ENCODE measurements around the gene ZNF775. TPM values are rescaled to one million over a fixed set of nuclear protein-coding genes. Genes with fewer than 3 reads are reported as not detected.

The ZNF775 gene
- total and polyA plus RNA-seq, 2 donors: 6.6 to 7.6 TPM

DNA sequence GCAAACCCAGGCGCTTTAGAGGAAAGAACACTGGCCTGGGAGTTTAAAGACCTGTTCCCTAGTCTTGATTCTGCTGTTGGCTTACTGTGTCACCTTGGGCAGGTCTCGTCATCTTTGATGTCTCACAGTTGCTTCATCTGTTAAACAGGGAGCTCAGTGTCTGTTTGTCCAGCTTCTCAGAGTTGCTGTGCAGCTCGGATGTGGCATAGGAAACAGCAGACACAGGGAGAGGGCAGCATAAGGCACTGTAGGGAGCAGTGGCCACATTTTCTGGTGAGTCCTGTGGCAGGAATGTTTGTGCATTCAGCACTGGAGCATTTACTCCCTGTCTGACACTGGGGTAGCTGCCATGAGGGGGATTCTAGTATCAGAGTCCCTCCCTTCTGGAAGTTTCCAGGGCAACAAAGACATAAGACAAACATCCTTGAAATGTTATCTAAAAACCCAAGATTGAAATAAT, 8.5 kb upstream of the ZNF775 start:
- H3K4me1 ChIP-seq (ENCODE audit: control insufficient read depth in 2 of 2, insufficient read depth in 2 of 2, low read length in 2 of 2): peaks cover 35 to 73% of the 10 kb centered on the region in 2 donors
- peak overlapping the region; percentile 44 to 68 for H3K27ac ChIP-seq (ENCODE audit: low read depth in 1 of 2, low read length in 1 of 2)
- H3K4me3 ChIP-seq (ENCODE audit: low read length in 2 of 2): peak overlapping the region; percentile 73 to 94
- DNase-seq (ENCODE audit: low read depth in 6 of 9, low spot score in 9 of 9): no peak
- WGBS: 44% methylated on average over 3 of the region's 3 CpGs
- H3K36me3 ChIP-seq (ENCODE audit: control insufficient read depth in 2 of 2, insufficient read depth in 2 of 2, low read length in 1 of 2): peaks cover 19 to 38% of the 10 kb centered on the region in 2 donors
- no peaks in the 10 kb centered on the region for H3K27me3 ChIP-seq (ENCODE audit: control insufficient read depth in 2 of 2, insufficient read depth in 1 of 2, low read length in 1 of 2)
- peaks cover 0 to 11% of the 10 kb centered on the region in 2 donors for H3K9me3 ChIP-seq (ENCODE audit: control insufficient read depth in 2 of 2, insufficient read depth in 1 of 2, low read length in 1 of 2)

DNA sequence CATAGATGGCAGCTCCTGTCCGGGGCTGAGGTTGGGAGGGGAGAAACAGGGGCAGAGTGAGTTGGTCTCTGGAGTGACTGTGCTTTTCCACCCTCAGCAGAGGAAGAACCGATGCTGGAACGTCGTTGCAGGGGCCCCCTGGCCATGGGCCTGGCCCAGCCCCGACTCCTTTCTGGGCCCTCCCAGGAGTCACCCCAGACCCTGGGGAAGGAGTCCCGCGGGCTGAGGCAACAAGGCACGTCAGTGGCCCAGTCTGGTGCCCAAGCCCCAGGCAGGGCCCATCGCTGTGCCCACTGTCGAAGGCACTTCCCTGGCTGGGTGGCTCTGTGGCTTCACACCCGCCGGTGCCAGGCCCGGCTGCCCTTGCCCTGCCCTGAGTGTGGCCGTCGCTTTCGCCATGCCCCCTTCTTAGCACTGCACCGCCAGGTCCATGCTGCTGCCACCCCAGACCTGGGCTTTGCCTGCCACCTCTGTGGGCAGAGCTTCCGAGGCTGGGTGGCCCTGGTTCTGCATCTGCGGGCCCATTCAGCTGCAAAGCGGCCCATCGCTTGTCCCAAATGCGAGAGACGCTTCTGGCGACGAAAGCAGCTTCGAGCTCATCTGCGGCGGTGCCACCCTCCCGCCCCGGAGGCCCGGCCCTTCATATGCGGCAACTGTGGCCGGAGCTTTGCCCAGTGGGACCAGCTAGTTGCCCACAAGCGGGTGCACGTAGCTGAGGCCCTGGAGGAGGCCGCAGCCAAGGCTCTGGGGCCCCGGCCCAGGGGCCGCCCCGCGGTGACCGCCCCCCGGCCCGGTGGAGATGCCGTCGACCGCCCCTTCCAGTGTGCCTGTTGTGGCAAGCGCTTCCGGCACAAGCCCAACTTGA, 7.8 kb upstream of the ZNF775 start:
- no peak overlapping the region for H3K4me3 ChIP-seq (ENCODE audit: low read length in 2 of 2)
- no peak for DNase-seq (ENCODE audit: low read depth in 6 of 9, low spot score in 9 of 9)
- no peak overlapping the region for H3K27ac ChIP-seq (ENCODE audit: low read depth in 1 of 2, low read length in 1 of 2)
- H3K36me3 ChIP-seq (ENCODE audit: control insufficient read depth in 2 of 2, insufficient read depth in 2 of 2, low read length in 1 of 2): peaks cover 19 to 38% of the 10 kb centered on the region in 2 donors
- H3K27me3 ChIP-seq (ENCODE audit: control insufficient read depth in 2 of 2, insufficient read depth in 1 of 2, low read length in 1 of 2): no peaks in the 10 kb centered on the region
- H3K9me3 ChIP-seq (ENCODE audit: control insufficient read depth in 2 of 2, insufficient read depth in 1 of 2, low read length in 1 of 2): peaks cover 0 to 11% of the 10 kb centered on the region in 2 donors
- H3K4me1 ChIP-seq (ENCODE audit: control insufficient read depth in 2 of 2, insufficient read depth in 2 of 2, low read length in 2 of 2): peaks cover 31 to 73% of the 10 kb centered on the region in 2 donors
- WGBS: 95% methylated on average over 48 of the region's 48 CpGs

DNA sequence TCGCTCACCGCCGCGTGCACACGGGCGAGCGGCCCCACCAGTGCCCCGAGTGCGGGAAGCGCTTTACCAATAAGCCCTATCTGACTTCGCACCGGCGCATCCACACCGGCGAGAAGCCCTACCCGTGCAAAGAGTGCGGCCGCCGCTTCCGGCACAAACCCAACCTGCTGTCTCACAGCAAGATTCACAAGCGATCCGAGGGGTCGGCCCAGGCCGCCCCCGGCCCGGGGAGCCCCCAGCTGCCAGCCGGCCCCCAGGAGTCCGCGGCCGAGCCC, 7.2 kb upstream of the ZNF775 start:
- Histone ChIP-seq H3K4me1 (ENCODE audit: control insufficient read depth in 2 of 2, insufficient read depth in 2 of 2, low read length in 2 of 2) (peaks cover 33 to 74% of the 10 kb centered on the region in 2 donors), H3K27me3 (ENCODE audit: control insufficient read depth in 2 of 2, insufficient read depth in 1 of 2, low read length in 1 of 2) (no peaks in the 10 kb centered on the region), H3K27ac (ENCODE audit: low read depth in 1 of 2, low read length in 1 of 2) (no peak overlapping the region), H3K36me3 (ENCODE audit: control insufficient read depth in 2 of 2, insufficient read depth in 2 of 2, low read length in 1 of 2) (peaks cover 19 to 38% of the 10 kb centered on the region in 2 donors), H3K4me3 (ENCODE audit: low read length in 2 of 2) (no peak overlapping the region), H3K9me3 (ENCODE audit: control insufficient read depth in 2 of 2, insufficient read depth in 1 of 2, low read length in 1 of 2) (peaks cover 0 to 11% of the 10 kb centered on the region in 2 donors)
- WGBS: 98% methylated on average over 30 of the region's 30 CpGs
- no peak for DNase-seq (ENCODE audit: low read depth in 6 of 9, low spot score in 9 of 9)

DNA sequence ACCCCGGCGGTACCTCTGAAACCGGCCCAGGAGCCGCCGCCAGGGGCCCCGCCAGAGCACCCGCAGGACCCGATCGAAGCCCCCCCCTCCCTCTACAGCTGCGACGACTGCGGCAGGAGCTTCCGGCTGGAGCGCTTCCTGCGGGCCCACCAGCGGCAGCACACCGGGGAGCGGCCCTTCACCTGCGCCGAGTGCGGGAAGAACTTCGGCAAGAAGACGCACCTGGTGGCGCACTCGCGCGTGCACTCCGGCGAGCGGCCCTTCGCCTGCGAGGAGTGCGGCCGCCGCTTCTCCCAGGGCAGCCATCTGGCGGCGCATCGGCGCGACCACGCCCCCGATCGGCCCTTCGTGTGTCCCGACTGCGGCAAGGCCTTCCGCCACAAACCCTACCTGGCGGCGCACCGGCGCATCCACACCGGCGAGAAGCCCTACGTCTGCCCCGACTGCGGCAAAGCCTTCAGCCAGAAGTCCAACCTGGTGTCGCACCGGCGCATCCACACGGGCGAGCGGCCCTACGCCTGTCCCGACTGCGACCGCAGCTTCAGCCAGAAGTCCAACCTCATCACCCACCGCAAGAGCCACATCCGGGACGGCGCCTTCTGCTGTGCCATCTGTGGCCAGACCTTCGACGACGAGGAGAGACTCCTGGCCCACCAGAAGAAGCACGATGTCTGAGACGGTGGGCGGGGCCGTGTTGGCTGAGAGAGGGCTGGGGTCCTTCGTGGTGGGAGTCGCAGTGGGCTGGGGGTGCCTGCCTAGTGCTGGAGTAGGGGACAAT, 6.7 kb upstream of the ZNF775 start:
- no peaks in the 10 kb centered on the region for H3K27me3 ChIP-seq (ENCODE audit: control insufficient read depth in 2 of 2, insufficient read depth in 1 of 2, low read length in 1 of 2)
- H3K4me1 ChIP-seq (ENCODE audit: control insufficient read depth in 2 of 2, insufficient read depth in 2 of 2, low read length in 2 of 2): peaks cover 38 to 76% of the 10 kb centered on the region in 2 donors
- peak overlapping the region; percentile 31 to 68 for H3K27ac ChIP-seq (ENCODE audit: low read depth in 1 of 2, low read length in 1 of 2)
- peaks cover 0 to 11% of the 10 kb centered on the region in 2 donors for H3K9me3 ChIP-seq (ENCODE audit: control insufficient read depth in 2 of 2, insufficient read depth in 1 of 2, low read length in 1 of 2)
- peaks cover 19 to 38% of the 10 kb centered on the region in 2 donors for H3K36me3 ChIP-seq (ENCODE audit: control insufficient read depth in 2 of 2, insufficient read depth in 2 of 2, low read length in 1 of 2)
- WGBS: 94% methylated on average over 79 of the region's 79 CpGs
- no peak for DNase-seq (ENCODE audit: low read depth in 6 of 9, low spot score in 9 of 9)
- H3K4me3 ChIP-seq (ENCODE audit: low read length in 2 of 2): no peak overlapping the region

DNA sequence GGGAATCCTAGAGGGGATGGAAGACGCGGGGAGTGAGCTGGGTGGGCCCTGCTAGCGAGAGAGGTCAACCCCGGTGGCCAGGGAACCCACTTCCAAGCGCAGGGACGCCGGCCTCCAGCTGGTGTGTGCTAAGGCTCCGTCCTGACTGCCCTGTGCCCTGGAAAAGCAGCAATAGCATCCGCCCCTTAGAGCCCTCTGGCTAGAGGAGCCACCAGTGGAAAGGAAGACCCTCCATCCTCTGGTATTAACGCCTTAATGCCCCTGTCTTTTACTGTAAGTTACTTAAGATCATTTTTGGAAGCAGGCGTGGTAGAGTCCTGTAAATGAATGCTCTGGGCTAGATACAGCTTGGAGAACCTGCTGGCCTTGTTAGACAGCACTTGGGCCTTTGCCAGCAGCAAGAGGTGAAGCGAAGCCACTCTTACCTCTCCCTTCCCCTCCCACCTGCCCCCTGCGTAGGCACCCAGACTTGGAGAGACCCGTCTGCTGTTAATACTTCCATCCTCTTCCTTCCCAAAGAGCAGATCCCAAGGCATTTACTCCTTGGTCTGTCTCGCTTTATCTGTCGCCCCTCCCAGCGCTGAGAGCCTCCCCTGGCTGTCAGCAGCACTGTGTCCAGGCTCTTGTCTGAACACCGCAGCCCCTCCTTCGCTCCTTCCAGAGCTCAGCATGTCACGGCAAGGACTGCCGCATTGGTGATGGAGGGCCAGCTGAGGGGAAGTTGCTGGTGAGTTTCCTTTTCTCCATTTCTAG, 5.9 kb upstream of the ZNF775 start:
- Histone ChIP-seq H3K27ac (ENCODE audit: low read depth in 1 of 2, low read length in 1 of 2) (peak overlapping the region; percentile 31 to 68), H3K9me3 (ENCODE audit: control insufficient read depth in 2 of 2, insufficient read depth in 1 of 2, low read length in 1 of 2) (peaks cover 0 to 12% of the 10 kb centered on the region in 2 donors), H3K36me3 (ENCODE audit: control insufficient read depth in 2 of 2, insufficient read depth in 2 of 2, low read length in 1 of 2) (peaks cover 19 to 38% of the 10 kb centered on the region in 2 donors), H3K27me3 (ENCODE audit: control insufficient read depth in 2 of 2, insufficient read depth in 1 of 2, low read length in 1 of 2) (no peaks in the 10 kb centered on the region), H3K4me3 (ENCODE audit: low read length in 2 of 2) (peak overlapping the region in 1 of 2 donors; percentile 12), H3K4me1 (ENCODE audit: control insufficient read depth in 2 of 2, insufficient read depth in 2 of 2, low read length in 2 of 2) (peaks cover 43 to 77% of the 10 kb centered on the region in 2 donors)
- 61% methylated on average over 21 of the region's 21 CpGs for WGBS
- DNase-seq (ENCODE audit: low read depth in 6 of 9, low spot score in 9 of 9): no peak

DNA sequence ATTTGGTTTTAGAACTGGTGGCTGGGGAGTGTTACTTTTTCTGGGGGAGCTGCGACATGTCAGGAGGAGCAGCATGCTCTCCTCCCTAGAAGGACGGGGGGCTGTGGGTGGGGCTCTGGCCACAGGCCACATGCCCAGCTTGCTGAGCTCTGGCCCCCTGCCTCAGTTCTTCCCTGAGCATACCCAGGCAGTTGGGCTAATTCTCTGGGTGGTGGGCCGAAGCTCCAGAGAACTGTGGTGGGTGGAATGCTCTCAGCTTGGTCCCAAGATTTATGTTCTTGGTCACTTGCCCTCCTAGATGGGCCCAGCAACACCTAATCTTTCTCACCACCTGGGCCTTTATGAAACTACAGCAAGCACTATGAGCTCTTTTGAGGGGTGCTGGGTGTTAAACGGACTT, 5.1 kb upstream of the ZNF775 start:
- H3K4me1 ChIP-seq (ENCODE audit: control insufficient read depth in 2 of 2, insufficient read depth in 2 of 2, low read length in 2 of 2): peaks cover 44 to 81% of the 10 kb centered on the region in 2 donors
- peak overlapping the region in 1 of 2 donors; percentile 55 for H3K27ac ChIP-seq (ENCODE audit: low read depth in 1 of 2, low read length in 1 of 2)
- DNase-seq (ENCODE audit: low read depth in 6 of 9, low spot score in 9 of 9): no peak

DNA sequence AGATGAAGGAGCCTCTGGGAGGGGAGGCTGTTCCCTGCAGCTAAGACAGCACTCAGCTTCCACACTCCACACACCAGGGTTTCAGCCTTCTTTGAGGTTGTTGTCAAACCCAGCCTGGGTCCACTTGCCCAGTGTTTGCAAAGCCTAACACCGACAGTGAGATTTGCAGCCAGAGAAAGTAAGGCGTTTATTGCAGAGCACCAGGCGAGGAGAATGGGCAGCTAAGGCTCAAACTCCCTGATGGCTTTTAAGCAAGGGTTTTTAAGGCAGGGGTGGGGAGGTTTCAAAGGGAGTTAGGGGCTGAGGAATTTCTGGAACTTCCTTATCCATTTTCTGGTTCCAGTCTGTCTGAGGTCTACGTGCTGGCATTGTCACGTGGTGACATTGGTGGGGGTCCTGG, 4.7 kb upstream of the ZNF775 start:
- no peak for DNase-seq (ENCODE audit: low read depth in 6 of 9, low spot score in 9 of 9)
- Histone ChIP-seq H3K9me3 (ENCODE audit: control insufficient read depth in 2 of 2, insufficient read depth in 1 of 2, low read length in 1 of 2) (peaks cover 0 to 12% of the 10 kb centered on the region in 2 donors), H3K27me3 (ENCODE audit: control insufficient read depth in 2 of 2, insufficient read depth in 1 of 2, low read length in 1 of 2) (no peaks in the 10 kb centered on the region), H3K27ac (ENCODE audit: low read depth in 1 of 2, low read length in 1 of 2) (peak overlapping the region in 1 of 2 donors; percentile 55), H3K4me1 (ENCODE audit: control insufficient read depth in 2 of 2, insufficient read depth in 2 of 2, low read length in 2 of 2) (peaks cover 44 to 77% of the 10 kb centered on the region in 2 donors), H3K4me3 (ENCODE audit: low read length in 2 of 2) (no peak overlapping the region), H3K36me3 (ENCODE audit: control insufficient read depth in 2 of 2, insufficient read depth in 2 of 2, low read length in 1 of 2) (peaks cover 19 to 38% of the 10 kb centered on the region in 2 donors)
- WGBS: 96% methylated on average over 5 of the region's 5 CpGs

More for the DNA sequence above, 5.1 kb upstream of the ZNF775 start:
- Histone ChIP-seq H3K9me3 (ENCODE audit: control insufficient read depth in 2 of 2, insufficient read depth in 1 of 2, low read length in 1 of 2) (peaks cover 0 to 16% of the 10 kb centered on the region in 2 donors), H3K27me3 (ENCODE audit: control insufficient read depth in 2 of 2, insufficient read depth in 1 of 2, low read length in 1 of 2) (no peaks in the 10 kb centered on the region), H3K4me3 (ENCODE audit: low read length in 2 of 2) (no peak overlapping the region), H3K36me3 (ENCODE audit: control insufficient read depth in 2 of 2, insufficient read depth in 2 of 2, low read length in 1 of 2) (peaks cover 19 to 38% of the 10 kb centered on the region in 2 donors)
- WGBS: 88% methylated on average over 4 of the region's 4 CpGs

DNA sequence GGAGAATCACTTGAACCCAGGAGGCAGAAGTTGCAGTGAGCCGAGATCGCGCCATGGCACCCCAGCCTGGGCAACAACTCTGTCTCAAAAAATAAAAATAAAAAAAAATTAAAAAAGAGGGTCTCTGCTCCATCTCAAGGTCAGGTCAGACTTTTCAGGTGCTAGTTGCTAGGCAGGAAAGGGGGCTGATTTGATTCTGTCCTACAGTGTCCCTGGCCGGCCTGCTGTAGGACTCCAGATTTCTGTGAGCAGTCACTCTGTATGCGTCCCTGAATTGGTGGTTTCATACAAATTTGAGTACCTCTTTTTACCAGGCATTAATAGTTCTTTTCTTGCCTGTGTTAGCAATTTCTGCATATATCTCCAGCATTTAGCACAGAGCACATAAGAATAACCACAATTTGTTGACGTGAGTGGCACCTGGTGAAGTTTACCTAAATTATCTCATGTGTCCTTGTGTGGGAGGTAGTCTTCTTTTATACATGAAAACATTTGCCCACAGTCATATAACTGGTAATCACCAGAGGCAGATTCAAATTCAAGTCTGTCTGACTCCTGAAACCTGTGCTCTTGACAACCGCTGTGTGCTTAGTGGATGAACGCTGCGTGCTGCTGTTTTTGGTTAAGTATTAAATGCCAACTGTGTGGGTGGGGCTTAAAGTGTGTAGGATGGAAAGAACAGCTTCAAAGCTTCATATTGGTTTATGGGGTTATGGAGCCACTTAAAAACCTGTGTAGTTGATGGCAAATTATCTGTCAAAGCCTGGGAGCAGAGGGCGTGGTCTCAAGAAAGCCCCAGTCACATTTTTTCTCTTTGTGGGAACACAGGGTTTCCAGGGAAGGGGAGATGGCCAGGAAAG, 3.2 kb upstream of the ZNF775 start:
- Histone ChIP-seq H3K27me3 (ENCODE audit: control insufficient read depth in 2 of 2, insufficient read depth in 1 of 2, low read length in 1 of 2) (no peaks in the 10 kb centered on the region), H3K9me3 (ENCODE audit: control insufficient read depth in 2 of 2, insufficient read depth in 1 of 2, low read length in 1 of 2) (peaks cover 0 to 5% of the 10 kb centered on the region in 2 donors), H3K36me3 (ENCODE audit: control insufficient read depth in 2 of 2, insufficient read depth in 2 of 2, low read length in 1 of 2) (peaks cover 19 to 32% of the 10 kb centered on the region in 2 donors), H3K4me1 (ENCODE audit: control insufficient read depth in 2 of 2, insufficient read depth in 2 of 2, low read length in 2 of 2) (peaks cover 49 to 77% of the 10 kb centered on the region in 2 donors), H3K27ac (ENCODE audit: low read depth in 1 of 2, low read length in 1 of 2) (peak overlapping the region; percentile 73 to 81), H3K4me3 (ENCODE audit: low read length in 2 of 2) (no peak overlapping the region)
- DNase-seq (ENCODE audit: low read depth in 6 of 9, low spot score in 9 of 9): peak in 1 of 9 donors; percentile 76
- WGBS: 62% methylated on average over 10 of the region's 10 CpGs

Measured in thymus (tissue), 11 donors.